HEK293 (cell line): Measurements from ENCODE around the gene SYTL3.

ENCODE experiments used
- CTCF ChIA-PET: fragments of 350-600 bp; formaldehyde crosslinking; extraction: SDS; loops from one replicate; lab custom pipeline; 2021; ENCODE audit warnings: antibody characterized with exemption; lab: Yijun Ruan, JAX
- POLR2A ChIA-PET: fragments of 300-600 bp; formaldehyde crosslinking; extraction: SDS; loops from one replicate; lab custom pipeline; 2020; ENCODE audit warnings: antibody characterized with exemption, inconsistent platforms; lab: Yijun Ruan, JAX
- H3K27ac ChIP-seq: fragments of 200-500 bp; sonication (Bioruptor generic); 2 replicates; pipeline ENCODE4 v1.5.1; 2014; ENCODE audit warnings: low read depth, low read length, control low read depth, inconsistent platforms; ENCODE audit errors: extremely low read depth
- H3K36me3 ChIP-seq, 2 experiments: fragments of 200-500 bp in 1 of 2; sonication (Bioruptor generic) in 1 of 2; 1 replicate in 1 of 2; 2 replicates in 1 of 2; pipeline ENCODE4 v1.5.1; 2014 to 2017; ENCODE audit warnings: inconsistent platforms in 2 of 2, low read length in 2 of 2; ENCODE audit not compliant: control insufficient read depth in 2 of 2, insufficient read depth in 1 of 2
- H3K4me1 ChIP-seq: fragments of 200-500 bp; sonication (Bioruptor generic); 2 replicates; pipeline ENCODE4 v1.5.1; 2014; ENCODE audit warnings: mild to moderate bottlenecking, low read length, inconsistent platforms; ENCODE audit not compliant: control insufficient read depth, insufficient read depth
- H3K4me3 ChIP-seq: 2 replicates; pipeline ENCODE4 v1.5.1; 2011; ENCODE audit warnings: low read depth, mild to moderate bottlenecking, control low read depth, low read length, moderate library complexity
- H3K9me3 ChIP-seq: fragments of 200-500 bp; sonication (Bioruptor generic); 2 replicates; pipeline ENCODE4 v1.5.1; 2014; ENCODE audit warnings: low read depth, low read length, inconsistent platforms; ENCODE audit not compliant: control insufficient read depth, insufficient read depth
- BCL11A ChIP-seq: fragments of 450-650 bp; formaldehyde crosslinking; IDR thresholded peaks from 2 replicates; pipeline ENCODE4 v1.5.1; 2016; ENCODE audit warnings: low read depth, missing biosample characterization, missing genetic modification characterization
- GFI1B ChIP-seq: fragments of 450-650 bp; formaldehyde crosslinking; IDR thresholded peaks from 2 replicates; pipeline ENCODE4 v1.5.1; 2016; ENCODE audit warnings: missing biosample characterization, missing genetic modification characterization
- KLF10 ChIP-seq: fragments of 450-650 bp; IDR thresholded peaks from 2 replicates; pipeline ENCODE4 v1.5.1; 2018; ENCODE audit warnings: missing biosample characterization, mild to moderate bottlenecking, missing genetic modification characterization
- MYNN ChIP-seq: fragments of 450-650 bp; formaldehyde crosslinking; IDR thresholded peaks from 2 replicates; pipeline ENCODE4 v1.5.1; 2016; ENCODE audit warnings: missing biosample characterization, missing genetic modification characterization, borderline replicate concordance
- PBX3 ChIP-seq: sonication (generic); formaldehyde crosslinking; IDR thresholded peaks from 2 replicates; pipeline ENCODE4 v1.8.1; 2022; ENCODE audit warnings: mild to moderate bottlenecking, moderate library complexity, missing genetic modification reagents
- PRDM1 ChIP-seq: fragments of 450-650 bp; formaldehyde crosslinking; IDR thresholded peaks from 2 replicates; pipeline ENCODE4; 2016; ENCODE audit warnings: missing biosample characterization, missing genetic modification characterization
- SCRT2 ChIP-seq: fragments of 450-650 bp; formaldehyde crosslinking; IDR thresholded peaks from 2 replicates; pipeline ENCODE4 v1.5.1; 2016; ENCODE audit warnings: missing biosample characterization, missing genetic modification characterization
- ZBTB11 ChIP-seq: fragments of 450-650 bp; formaldehyde crosslinking; conservative IDR thresholded peaks from 2 replicates; pipeline ENCODE4 v1.5.1; 2016; ENCODE audit warnings: low read depth, missing biosample characterization, missing genetic modification characterization
- ZBTB26 ChIP-seq: fragments of 450-650 bp; formaldehyde crosslinking; optimal IDR thresholded peaks from 2 replicates; pipeline ENCODE3; 2016; ENCODE audit warnings: missing biosample characterization, mild to moderate bottlenecking, missing genetic modification characterization
- ZNF112 ChIP-seq: fragments of 450-650 bp; formaldehyde crosslinking; IDR thresholded peaks from 2 replicates; pipeline ENCODE4 v1.5.0; 2017; ENCODE audit warnings: missing biosample characterization, missing genetic modification characterization
- ZNF114 ChIP-seq: fragments of 450-650 bp; formaldehyde crosslinking; IDR thresholded peaks from 2 replicates; pipeline ENCODE4 v1.5.0; 2017; ENCODE audit warnings: missing biosample characterization, missing genetic modification characterization
- ZNF2 ChIP-seq: fragments of 450-650 bp; formaldehyde crosslinking; IDR thresholded peaks from 2 replicates; pipeline ENCODE4 v1.5.1; 2016; ENCODE audit warnings: missing biosample characterization, missing genetic modification characterization
- ZNF239 ChIP-seq: fragments of 450-650 bp; formaldehyde crosslinking; IDR thresholded peaks from 2 replicates; pipeline ENCODE4 v1.5.1; 2016; ENCODE audit warnings: missing biosample characterization, missing genetic modification characterization
- ZNF513 ChIP-seq: fragments of 450-650 bp; IDR thresholded peaks from 2 replicates; pipeline ENCODE4 v1.5.1; 2018; ENCODE audit warnings: missing biosample characterization, missing genetic modification characterization
- ZNF514 ChIP-seq: fragments of 450-650 bp; formaldehyde crosslinking; IDR thresholded peaks from 2 replicates; pipeline ENCODE4 v1.5.1; 2016; ENCODE audit warnings: missing biosample characterization, missing genetic modification characterization
- ZNF555 ChIP-seq: fragments of 450-650 bp; formaldehyde crosslinking; conservative IDR thresholded peaks from 2 replicates; pipeline ENCODE4 v1.5.1; 2017; ENCODE audit warnings: missing biosample characterization, mild to moderate bottlenecking, missing genetic modification characterization, inconsistent platforms
- ZNF610 ChIP-seq: fragments of 450-650 bp; formaldehyde crosslinking; IDR thresholded peaks from 2 replicates; pipeline ENCODE4 v1.5.1; 2016; ENCODE audit warnings: missing biosample characterization, missing genetic modification characterization, borderline replicate concordance
- ZNF623 ChIP-seq: fragments of 450-650 bp; formaldehyde crosslinking; IDR thresholded peaks from 2 replicates; pipeline ENCODE4 v1.5.1; 2016; ENCODE audit warnings: missing biosample characterization, missing genetic modification characterization
- ZNF626 ChIP-seq: fragments of 450-650 bp; sonication (Bioruptor Pico); formaldehyde crosslinking; IDR thresholded peaks from 2 replicates; pipeline ENCODE4 v1.5.1; 2018; ENCODE audit warnings: missing biosample characterization, missing genetic modification characterization, inconsistent platforms
- ZNF768 ChIP-seq: fragments of 450-650 bp; formaldehyde crosslinking; IDR thresholded peaks from 2 replicates; pipeline ENCODE4 v1.5.1; 2018; ENCODE audit warnings: missing biosample characterization, mild to moderate bottlenecking, missing genetic modification characterization

Gene SYTL3

GRCh38 chr6:158769771-158770432, 120.0 kb downstream of the SYTL3 start:
- Histone ChIP-seq H3K4me1 (no peaks in the 10 kb centered on the region), H3K9me3 (no peaks in the 10 kb centered on the region), H3K4me3 (no peak overlapping the region), H3K27ac (no peak overlapping the region), H3K36me3 (peaks cover 32 to 99% of the 10 kb centered on the region in 2 experiments)
- TF ChIP-seq PRDM1 (tag by site-specific recombination) (no peak), SCRT2 (no peak), PBX3 (CRISPR knock-in tag) (no peak), ZNF239 (no peak), BCL11A (tag by site-specific recombination) (no peak), GFI1B (no peak), ZNF768 (tag by site-specific recombination) (no peak), MYNN (tag by site-specific recombination) (no peak)
- CTCF ChIA-PET, result interaction anchor here (1.1 kb wide), 1 partner anchor 12 kb away, joined by 3 read pairs; no protein-coding TSS in a partner anchor
- POLR2A ChIA-PET, result interaction anchor here (0.5 kb wide), 1 partner anchor 99 kb away, joined by 5 read pairs; no protein-coding TSS in a partner anchor

- TF ChIP-seq ZBTB26 (tag by site-specific recombination) (no peak), ZNF610 (no peak), ZNF623 (tag by site-specific recombination) (no peak), ZNF514 (tag by site-specific recombination) (no peak), ZNF626 (tag by site-specific recombination) (no peak), ZNF114 (no peak), ZNF112 (tag by site-specific recombination) (no peak), ZBTB11 (tag by site-specific recombination) (no peak), ZNF555 (tag by site-specific recombination) (no peak), BCL11A (tag by site-specific recombination) (no peak), ZNF2 (tag by site-specific recombination) (no peak), ZNF513 (tag by site-specific recombination) (no peak), KLF10 (tag by site-specific recombination) (no peak)
- Histone ChIP-seq H3K4me3 (no peak overlapping the region), H3K4me1 (no peaks in the 10 kb centered on the region), H3K9me3 (no peaks in the 10 kb centered on the region), H3K36me3 (peaks cover 36 to 100% of the 10 kb centered on the region in 2 experiments), H3K27ac (no peak overlapping the region)
- CTCF ChIA-PET, result interaction anchor here (1.1 to 1.6 kb wide), 2 partner anchors 11 to 52 kb away, joined by 3 to 7 read pairs; no protein-coding TSS in a partner anchor
- POLR2A ChIA-PET, result interaction anchor here (1.0 kb wide), 1 partner anchor 8 kb away, joined by 4 read pairs; no protein-coding TSS in a partner anchor
These were observed 120.9 kb downstream of the SYTL3 start for GRCh38 chr6:158770533-158771330.
